Fibroblast of mammary gland (primary cell): Measurements from ENCODE around the gene CSNK1E.

Experiments used
- DNase-seq: peaks from one replicate; pipeline ENCODE4 v3.0.0-alpha.2; 2010; ENCODE audit warnings: low read depth
- H3K4me3 ChIP-seq: 2 replicates; pipeline ENCODE4 v1.5.1; 2011; ENCODE audit warnings: low read depth, mild to moderate bottlenecking, low read length, moderate library complexity; ENCODE audit not compliant: control insufficient read depth
- TF ChIP-seq, protein P1 (sequence below): conservative IDR thresholded peaks from 2 replicates; pipeline ENCODE4 v1.5.1; 2011; ENCODE audit warnings: low read depth, low read length, inconsistent platforms; ENCODE audit not compliant: control insufficient read depth, insufficient read depth

Gene CSNK1E

DNA sequence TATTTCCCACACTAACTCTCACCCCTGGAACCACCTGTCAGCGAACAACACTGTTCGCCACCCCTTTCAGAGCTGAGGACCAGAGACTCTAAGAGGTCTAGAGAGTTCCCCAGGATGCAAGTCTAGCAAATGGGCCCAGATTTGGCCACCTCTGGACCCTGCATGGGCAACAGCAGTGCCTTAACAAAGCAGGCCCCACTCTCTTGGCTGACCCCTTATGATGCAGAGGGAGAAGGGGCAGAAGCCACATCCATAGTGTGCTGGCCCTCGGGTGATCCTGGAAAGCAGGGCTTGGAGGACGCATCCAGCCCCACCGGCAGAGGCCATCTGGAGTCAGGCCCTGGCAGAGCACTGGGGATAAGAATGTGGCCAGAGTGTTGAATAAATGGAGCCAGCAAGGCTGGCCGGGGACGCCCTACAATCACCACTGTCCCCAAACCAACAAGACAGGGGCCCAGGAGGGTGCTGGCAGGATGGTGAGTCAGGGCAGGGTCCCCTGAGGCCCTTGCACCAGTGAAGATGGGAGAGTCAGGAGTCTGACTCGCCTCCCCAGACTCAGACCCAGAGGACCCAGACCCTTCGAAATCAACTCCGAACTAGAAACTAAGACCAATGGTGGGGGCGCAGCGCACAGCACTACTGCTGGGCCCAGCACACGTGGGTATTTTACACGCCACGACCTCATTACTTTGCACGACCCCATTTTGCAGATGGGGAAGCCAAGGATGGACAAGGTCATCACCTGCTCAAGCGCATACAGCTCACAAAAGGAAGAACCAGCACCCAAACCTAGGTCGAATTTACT is 6.5 kb downstream of the CSNK1E start:
- no peak overlapping the region for H3K4me3 ChIP-seq
- TF ChIP-seq, protein P1, sequence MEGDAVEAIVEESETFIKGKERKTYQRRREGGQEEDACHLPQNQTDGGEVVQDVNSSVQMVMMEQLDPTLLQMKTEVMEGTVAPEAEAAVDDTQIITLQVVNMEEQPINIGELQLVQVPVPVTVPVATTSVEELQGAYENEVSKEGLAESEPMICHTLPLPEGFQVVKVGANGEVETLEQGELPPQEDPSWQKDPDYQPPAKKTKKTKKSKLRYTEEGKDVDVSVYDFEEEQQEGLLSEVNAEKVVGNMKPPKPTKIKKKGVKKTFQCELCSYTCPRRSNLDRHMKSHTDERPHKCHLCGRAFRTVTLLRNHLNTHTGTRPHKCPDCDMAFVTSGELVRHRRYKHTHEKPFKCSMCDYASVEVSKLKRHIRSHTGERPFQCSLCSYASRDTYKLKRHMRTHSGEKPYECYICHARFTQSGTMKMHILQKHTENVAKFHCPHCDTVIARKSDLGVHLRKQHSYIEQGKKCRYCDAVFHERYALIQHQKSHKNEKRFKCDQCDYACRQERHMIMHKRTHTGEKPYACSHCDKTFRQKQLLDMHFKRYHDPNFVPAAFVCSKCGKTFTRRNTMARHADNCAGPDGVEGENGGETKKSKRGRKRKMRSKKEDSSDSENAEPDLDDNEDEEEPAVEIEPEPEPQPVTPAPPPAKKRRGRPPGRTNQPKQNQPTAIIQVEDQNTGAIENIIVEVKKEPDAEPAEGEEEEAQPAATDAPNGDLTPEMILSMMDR: no peak
- DNase-seq: peak; percentile 52

DNA sequence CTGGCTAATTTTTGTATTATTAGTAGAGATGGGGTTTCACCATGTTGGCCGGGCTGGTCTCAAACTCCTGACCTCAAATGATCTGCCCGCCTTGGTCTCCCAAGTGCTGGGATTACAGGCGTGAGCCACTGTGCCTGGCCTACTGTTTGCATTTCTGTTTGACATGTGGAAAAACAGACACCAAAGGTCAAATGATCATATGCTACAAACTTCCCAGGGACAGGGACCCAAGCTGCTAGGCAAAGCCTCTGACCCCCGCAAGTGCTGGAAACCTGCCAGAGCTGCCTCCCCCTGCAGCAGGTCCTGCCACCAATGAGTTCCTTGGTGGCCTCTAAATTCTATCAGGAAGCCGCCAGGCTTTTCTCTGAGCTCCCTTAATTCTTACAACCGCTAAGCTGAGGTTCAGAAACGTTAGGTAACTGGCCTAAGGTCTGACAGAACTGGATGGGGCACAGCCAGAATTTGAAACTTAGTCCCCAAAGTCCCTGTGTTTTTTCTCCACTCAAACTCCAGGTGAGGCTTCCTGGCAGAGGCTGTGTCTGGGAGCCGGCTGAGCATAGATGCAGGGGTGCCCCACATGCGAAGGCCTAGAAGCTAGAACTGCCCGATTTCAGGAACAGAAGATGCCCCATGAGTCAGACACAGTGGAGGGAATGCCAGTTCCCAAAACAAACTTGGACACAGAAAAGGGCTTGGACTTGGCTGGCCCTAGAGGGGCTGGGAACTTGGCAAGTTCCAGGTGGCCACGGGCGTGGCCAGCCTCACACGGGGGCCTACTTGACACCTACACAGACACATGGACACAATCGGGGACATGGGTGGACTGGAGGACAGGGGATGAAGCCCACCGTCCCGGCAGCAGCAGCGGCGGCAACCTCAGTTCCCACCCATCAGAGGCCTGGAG is 7.4 kb downstream of the CSNK1E start:
- TF ChIP-seq, protein P1: no peak
- no peak overlapping the region for H3K4me3 ChIP-seq
- peak; percentile 74 for DNase-seq

- no peak overlapping the region for H3K4me3 ChIP-seq
- no peak for DNase-seq
- TF ChIP-seq, protein P1: no peak
Observed at GRCh38 chr22:38308791-38309498, 8.3 kb downstream of the CSNK1E start.

- DNase-seq: peak; percentile 77
- H3K4me3 ChIP-seq: no peak overlapping the region
- TF ChIP-seq, protein P1: no peak
Observed at GRCh38 chr22:38305471-38306448, 11.5 kb downstream of the CSNK1E start.

DNA sequence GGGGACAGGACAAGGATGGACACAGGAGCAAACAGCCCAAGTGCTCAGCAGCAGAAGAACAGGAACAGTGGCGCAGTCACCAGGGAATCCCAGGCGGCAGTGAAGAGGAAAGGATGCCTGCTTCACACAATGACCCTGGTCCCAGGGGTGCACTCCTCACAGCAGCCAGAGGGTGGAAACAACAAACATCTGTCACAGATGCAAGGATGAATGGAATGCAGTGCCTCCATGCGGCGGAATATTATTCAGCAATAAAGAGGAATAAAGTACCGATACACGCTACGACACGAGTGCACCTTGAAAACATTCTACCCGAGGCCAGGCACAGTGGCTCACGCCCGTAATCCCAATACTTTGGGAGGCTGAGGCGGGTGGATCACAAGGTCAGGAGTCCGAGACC is 12.7 kb downstream of the CSNK1E start:
- no peak overlapping the region for H3K4me3 ChIP-seq
- TF ChIP-seq, protein P1: peak; percentile 25
- peak; percentile 54 for DNase-seq
